ENCODE measurements around the gene VASP. TPM values are rescaled to one million over a fixed set of nuclear protein-coding genes. Genes with fewer than 3 reads are reported as not detected.
A peak's percentile ranks its signal among the peaks of the same experiment; 100 is the strongest.

VASP gene
- total and polyA plus RNA-seq, 9 of the 15 experiments (the other 6 are each of a cell fraction or from before 2014, with no cell fraction given) = 16.7 to 261 (median 112) TPM

DNA sequence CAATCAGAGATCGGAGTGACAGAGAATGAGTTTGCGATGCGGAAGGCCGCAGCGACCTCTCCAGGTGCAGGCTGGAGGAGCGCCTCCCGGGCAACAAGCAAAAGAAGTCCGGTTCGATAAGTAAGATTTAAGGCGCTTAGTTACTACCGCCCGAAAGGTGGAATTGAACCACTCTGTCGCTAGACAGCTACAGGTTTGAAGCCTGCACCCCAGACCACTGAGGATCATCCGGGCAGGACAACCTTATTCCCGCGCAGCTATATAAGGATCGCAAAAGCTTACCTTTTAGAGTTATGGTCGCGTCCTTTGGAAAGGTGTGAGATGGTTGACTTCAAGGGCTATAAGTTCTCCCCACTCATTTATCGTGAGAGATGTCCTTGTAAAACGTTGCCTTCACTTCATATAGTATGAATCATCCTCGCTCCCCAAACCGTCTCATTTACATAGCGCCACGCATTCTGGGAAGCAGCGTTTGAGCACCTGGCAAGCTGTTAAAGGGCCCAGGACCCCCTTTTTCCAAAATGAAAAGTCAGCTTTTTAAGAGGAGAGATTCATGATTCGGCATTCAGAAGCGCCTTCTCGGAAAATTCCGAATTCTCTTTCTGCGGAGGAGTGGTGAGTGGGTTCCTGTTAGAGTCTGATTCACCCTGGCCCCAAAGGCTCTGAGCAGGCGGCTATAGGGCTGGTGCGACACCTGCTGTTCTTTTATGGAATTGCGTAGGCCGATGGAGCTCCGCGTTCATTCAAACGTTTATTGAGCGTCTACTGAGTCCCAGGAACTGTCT lies 28.6 kb upstream of the VASP start (continued):
- TF ChIP-seq, protein P1, sequence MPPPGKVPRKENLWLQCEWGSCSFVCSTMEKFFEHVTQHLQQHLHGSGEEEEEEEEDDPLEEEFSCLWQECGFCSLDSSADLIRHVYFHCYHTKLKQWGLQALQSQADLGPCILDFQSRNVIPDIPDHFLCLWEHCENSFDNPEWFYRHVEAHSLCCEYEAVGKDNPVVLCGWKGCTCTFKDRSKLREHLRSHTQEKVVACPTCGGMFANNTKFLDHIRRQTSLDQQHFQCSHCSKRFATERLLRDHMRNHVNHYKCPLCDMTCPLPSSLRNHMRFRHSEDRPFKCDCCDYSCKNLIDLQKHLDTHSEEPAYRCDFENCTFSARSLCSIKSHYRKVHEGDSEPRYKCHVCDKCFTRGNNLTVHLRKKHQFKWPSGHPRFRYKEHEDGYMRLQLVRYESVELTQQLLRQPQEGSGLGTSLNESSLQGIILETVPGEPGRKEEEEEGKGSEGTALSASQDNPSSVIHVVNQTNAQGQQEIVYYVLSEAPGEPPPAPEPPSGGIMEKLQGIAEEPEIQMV (tag; conservative IDR thresholded peaks at IDR 0.05; ENCODE audit: low read depth) = no peak; the same call in 1 of the 2 replicates
- TF ChIP-seq MCM5 (IDR thresholded peaks at IDR 0.05; ENCODE audit: low read depth) = no peak
- no peak for TF ChIP-seq NR2F6 (CRISPR knock-in tag; IDR thresholded peaks at IDR 0.05)
- peak; percentile 47; the same call in 1 of the 2 replicates for TF ChIP-seq GATAD2A (IDR thresholded peaks at IDR 0.05)
- TF ChIP-seq ZNF766 (CRISPR knock-in tag; conservative IDR thresholded peaks at IDR 0.05) = peak; percentile 86; the same call in 1 of the 2 replicates
- peak in 1 of 2 experiments; percentile 55; a peak in 2 of 4 replicates for TF ChIP-seq FOXA3 (CRISPR knock-in tag; conservative IDR thresholded peaks at IDR 0.05 in 1 of 2, IDR thresholded peaks at IDR 0.05 in 1 of 2)
- TF ChIP-seq ZKSCAN1 (IDR thresholded peaks at IDR 0.05; ENCODE audit: low read depth, low read length) = peak; percentile 51; the same call in 1 of the 2 replicates
- no peak for TF ChIP-seq PHTF2 (CRISPR knock-in tag; IDR thresholded peaks at IDR 0.05)
- no peak for TF ChIP-seq ASH1L (IDR thresholded peaks at IDR 0.05; ENCODE audit: borderline replicate concordance, low read depth, partially characterized antibody)
- TF ChIP-seq ZNF280A (IDR thresholded peaks at IDR 0.05; ENCODE audit: low read depth, partially characterized antibody) = no peak
- TF ChIP-seq MAZ (CRISPR knock-in tag; conservative IDR thresholded peaks at IDR 0.05 in 1 of 2, IDR thresholded peaks at IDR 0.05 in 1 of 2) = peak; percentile 55 to 63; a peak in 3 of 4 replicates
- TF ChIP-seq TEAD4 (IDR thresholded peaks at IDR 0.05; ENCODE audit: low read length) = peak; percentile 92
- no peak for TF ChIP-seq TEAD4 (CRISPR knock-in tag; IDR thresholded peaks at IDR 0.05; ENCODE audit: borderline replicate concordance)
- no peak for TF ChIP-seq ELF4 (CRISPR knock-in tag; IDR thresholded peaks at IDR 0.05)
- no peak for TF ChIP-seq PURB (CRISPR knock-in tag; IDR thresholded peaks at IDR 0.05; ENCODE audit: low read depth)
- no peak; the same call in 1 of the 2 replicates for TF ChIP-seq PHF8 (IDR thresholded peaks at IDR 0.05; ENCODE audit: borderline replicate concordance, low read length)
- TF ChIP-seq EHMT2 (IDR thresholded peaks at IDR 0.05) = no peak
- peak; percentile 64; the same call in 1 of the 2 replicates for TF ChIP-seq GATAD2B (IDR thresholded peaks at IDR 0.05; ENCODE audit: borderline replicate concordance)
- no peak for TF ChIP-seq SAFB (IDR thresholded peaks at IDR 0.05; ENCODE audit: borderline replicate concordance, low read depth, low read length)
- no peak for TF ChIP-seq CHD2 (IDR thresholded peaks at IDR 0.05; ENCODE audit: low read depth, low read length)
- TF ChIP-seq PTRF (tag; IDR thresholded peaks at IDR 0.05) = no peak
- no peak for TF ChIP-seq ZNF124 (CRISPR knock-in tag; IDR thresholded peaks at IDR 0.05)
- TF ChIP-seq RFX7 (CRISPR knock-in tag; IDR thresholded peaks at IDR 0.05) = no peak
- TF ChIP-seq MYC (IDR thresholded peaks at IDR 0.05; ENCODE audit: low read depth, low read length) = peak; percentile 68; the same call in 1 of the 2 replicates
- TF ChIP-seq MYC (CRISPR knock-in tag; IDR thresholded peaks at IDR 0.05; ENCODE audit: borderline replicate concordance, low read depth) = no peak
- 0 out of 2 replicates have a peak, but pooled peaks have one; percentile 37 for TF ChIP-seq LEF1 (IDR thresholded peaks at IDR 0.05)
- peak; percentile 88 for TF ChIP-seq CC2D1A (IDR thresholded peaks at IDR 0.05)
- no peak for TF ChIP-seq BCL6 (CRISPR knock-in tag; IDR thresholded peaks at IDR 0.05)
- TF ChIP-seq NFXL1 (CRISPR knock-in tag; IDR thresholded peaks at IDR 0.05) = no peak

Data from K562 (cell line).